ENCODE data around the gene GPX2. TPM values are rescaled to one million over a fixed set of nuclear protein-coding genes. Genes with fewer than 3 reads are reported as not detected.
A peak's percentile ranks its signal among the peaks of the same experiment; 100 is the strongest.

The GPX2 gene
- total RNA-seq, 4 donors from 2014 or later, result 1.9 to 37.6 (median 21.0) TPM

GRCh38 chr14:64944041-64944440, 1.5 kb upstream of the GPX2 start:
- TF ChIP-seq POLR2A (IDR thresholded peaks at IDR 0.05), result no peak
- TF ChIP-seq CTCF (IDR thresholded peaks at IDR 0.05), result no peak
- intact Hi-C loops (cut with DNase I; ENCODE audit: low total_unique reads), result no loop called here
- no peak overlapping the region for H3K4me3 ChIP-seq (ENCODE audit: low read depth, poor library complexity, severe bottlenecking)
- WGBS, 2 donors, result 63 to 68% methylated on average over 2 of the region's 2 CpGs
- DNase-seq (ENCODE audit: low spot score in 2 of 2), result peak; percentile 12 to 45

GRCh38 chr14:64943556-64943955, 1.0 kb upstream of the GPX2 start:
- no peak overlapping the region for H3K4me3 ChIP-seq (ENCODE audit: low read depth, poor library complexity, severe bottlenecking)
- peak; percentile 10 to 67 for DNase-seq (ENCODE audit: low spot score in 2 of 2)
- intact Hi-C loops (cut with DNase I; ENCODE audit: low total_unique reads), result no loop called here
- TF ChIP-seq CTCF (IDR thresholded peaks at IDR 0.05) (no peak), POLR2A (IDR thresholded peaks at IDR 0.05) (no peak)
- WGBS, 2 donors, result 71 to 82% methylated on average over 6 of the region's 6 CpGs

GRCh38 chr14:64940336-64940910, 2.1 kb downstream of the GPX2 start:
- H3K4me3 ChIP-seq (ENCODE audit: low read depth, poor library complexity, severe bottlenecking), result no peak overlapping the region
- TF ChIP-seq CTCF (IDR thresholded peaks at IDR 0.05) (no peak), POLR2A (IDR thresholded peaks at IDR 0.05) (no peak)
- intact Hi-C loops (cut with DNase I; ENCODE audit: low total_unique reads), result no loop called here
- DNase-seq (ENCODE audit: low spot score in 2 of 2), result peak in 1 of 2 donors; percentile 70
- 85 to 96% methylated on average over 3 of the region's 3 CpGs for WGBS, 2 donors

- H3K4me3 ChIP-seq (ENCODE audit: low read depth, poor library complexity, severe bottlenecking), result no peak overlapping the region
- peak in 1 of 2 donors; percentile 26 for DNase-seq (ENCODE audit: low spot score in 2 of 2)
- 75 to 89% methylated on average over 3 of the region's 3 CpGs for WGBS, 2 donors
- intact Hi-C loops (cut with DNase I; ENCODE audit: low total_unique reads), result no loop called here
- no peak for TF ChIP-seq CTCF (IDR thresholded peaks at IDR 0.05)
- TF ChIP-seq POLR2A (IDR thresholded peaks at IDR 0.05), result no peak
Measured at GRCh38 chr14:64939817-64940190, 2.7 kb downstream of the GPX2 start.

GRCh38 chr14:64938972-64939816, 3.4 kb downstream of the GPX2 start:
- intact Hi-C loops (cut with DNase I; ENCODE audit: low total_unique reads), result no loop called here
- peak in 1 of 2 donors; percentile 56 for DNase-seq (ENCODE audit: low spot score in 2 of 2)
- no peak for TF ChIP-seq POLR2A (IDR thresholded peaks at IDR 0.05)
- TF ChIP-seq CTCF (IDR thresholded peaks at IDR 0.05), result no peak
- H3K4me3 ChIP-seq (ENCODE audit: low read depth, poor library complexity, severe bottlenecking), result no peak overlapping the region
- 94% methylated on average over 17 of the region's 17 CpGs for WGBS, 2 donors
